DMS114 treated with DMSO at 0.1 percent for 48 hours (cell line): ENCODE data around the gene CHST13.

ENCODE experiments used
- DNase-seq: peaks from one replicate; lab custom pipeline; 2025; ENCODE audit not compliant: unreplicated experiment; lab: John Stamatoyannopoulos, UW

Gene CHST13

DNA sequence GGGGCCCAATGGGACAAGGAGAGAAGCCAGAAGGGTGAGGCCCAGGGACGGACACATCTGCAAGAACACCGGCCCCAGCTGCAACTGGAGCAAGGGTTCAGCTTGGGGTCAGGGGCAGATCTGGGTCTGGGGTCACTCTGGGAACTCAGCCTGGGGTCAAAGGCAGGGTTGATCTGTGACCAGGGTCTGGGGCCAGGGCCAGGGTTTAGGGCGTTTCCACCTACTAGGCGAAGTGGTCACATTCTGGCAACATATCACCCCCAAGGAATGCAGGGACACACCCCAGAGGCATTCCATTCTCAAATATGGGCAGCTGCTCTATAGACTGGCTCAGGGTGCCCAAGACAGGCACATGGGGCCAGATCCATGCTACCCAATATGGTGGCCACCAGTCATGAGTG is 15.4 kb upstream of the CHST13 start:
- DNase-seq, result no peak

- no peak for DNase-seq
These were observed 14.2 kb upstream of the CHST13 start for GRCh38 chr3:126509597-126510307.

- no peak for DNase-seq
These were observed 13.5 kb upstream of the CHST13 start for GRCh38 chr3:126510308-126510910.

DNA sequence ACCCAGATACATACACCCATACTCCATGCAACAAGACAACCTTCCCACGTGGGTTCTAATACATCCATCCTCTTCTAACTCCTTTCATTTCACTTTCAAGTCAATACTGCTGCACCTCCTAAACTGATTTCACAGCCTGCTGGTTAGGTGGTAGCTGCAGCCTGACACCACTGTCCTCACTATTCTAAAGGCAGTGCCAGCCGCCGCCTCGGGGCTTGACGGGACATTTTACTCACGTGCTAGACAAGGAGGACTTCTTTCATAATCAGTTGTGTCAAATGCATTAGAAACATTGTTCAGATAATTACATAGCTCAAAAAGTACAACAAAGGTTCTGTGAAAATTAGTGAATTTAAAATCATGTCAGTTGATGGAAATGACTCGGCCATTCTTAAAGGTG is 12.7 kb upstream of the CHST13 start:
- no peak for DNase-seq

- no peak for DNase-seq
These were observed 11.9 kb upstream of the CHST13 start for GRCh38 chr3:126512026-126512425.

GRCh38 chr3:126512916-126513650 is 10.9 kb upstream of the CHST13 start:
- DNase-seq, result no peak

- no peak for DNase-seq
These were observed 9.8 kb upstream of the CHST13 start for GRCh38 chr3:126514161-126514560.

DNA sequence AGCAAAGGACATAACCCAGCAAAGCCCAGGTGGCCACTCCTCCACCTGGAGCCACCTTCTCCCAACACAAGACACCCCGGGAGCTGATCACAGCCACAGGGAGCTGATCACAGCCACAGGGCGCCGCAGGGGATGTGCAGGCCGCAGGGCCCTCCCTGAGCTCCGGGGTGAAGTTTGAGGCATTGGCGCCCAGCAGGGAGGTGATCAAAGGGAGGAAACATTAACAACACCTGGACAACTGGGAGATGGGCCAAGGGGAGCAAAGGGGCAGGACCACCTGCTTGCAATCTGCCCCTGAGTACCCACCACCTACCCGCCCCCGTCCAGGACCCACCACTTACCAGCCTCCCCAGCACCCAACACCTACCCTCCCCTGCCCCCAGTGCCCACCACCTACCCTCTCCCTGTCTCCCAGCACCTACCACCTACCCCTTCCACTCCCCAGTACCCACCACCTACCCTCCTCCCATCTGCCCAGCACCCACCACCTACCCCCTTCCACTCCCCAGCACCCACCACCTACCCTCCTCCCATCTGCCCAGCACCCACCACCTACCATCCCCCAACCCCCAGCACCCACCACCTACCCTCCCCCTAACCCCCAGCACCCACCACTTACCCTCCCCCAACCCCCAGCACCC is 8.8 kb upstream of the CHST13 start:
- DNase-seq, result no peak

DNA sequence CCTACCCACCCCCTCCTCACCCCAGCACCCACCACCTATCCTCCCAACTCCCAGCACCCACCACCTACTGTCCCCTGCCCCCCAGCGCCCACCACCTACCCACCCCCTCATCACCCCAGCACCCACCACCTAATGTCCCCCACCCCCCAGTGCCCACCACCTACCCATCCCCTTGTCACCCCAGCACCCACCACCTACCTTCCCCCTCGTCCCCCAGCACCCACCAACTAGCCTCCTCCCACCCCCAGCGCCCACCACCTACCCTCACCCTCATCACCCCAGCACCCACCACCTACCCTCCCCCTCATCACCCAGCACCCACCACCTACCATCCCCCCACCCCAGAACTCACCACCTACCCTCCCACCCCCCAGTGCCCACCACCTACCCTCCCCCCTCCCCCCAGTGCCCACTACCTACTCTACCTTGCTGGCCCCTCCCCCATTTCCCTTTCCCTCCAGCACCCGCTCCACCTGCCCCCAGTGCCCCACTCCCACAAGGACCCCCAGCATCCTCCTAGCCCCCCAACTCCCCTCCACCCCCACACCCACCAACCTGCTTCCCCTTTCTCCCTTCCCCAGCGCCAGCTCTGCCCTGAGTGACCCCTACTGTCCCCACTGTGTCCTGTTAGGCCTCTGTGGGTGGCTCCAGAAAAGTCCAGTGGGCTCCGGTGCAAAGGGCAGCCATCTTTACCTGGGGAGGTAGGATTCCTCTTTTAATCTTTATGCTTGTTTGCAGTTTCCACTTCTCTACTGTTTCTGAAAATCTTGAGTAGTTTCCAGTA is 7.6 kb upstream of the CHST13 start:
- DNase-seq, result no peak

- DNase-seq, result no peak
These were observed 7.0 kb upstream of the CHST13 start for GRCh38 chr3:126516936-126517290.

- DNase-seq, result no peak
These were observed 6.5 kb upstream of the CHST13 start, which contains the start of gene UROC1 for GRCh38 chr3:126517291-126517951. TSS of gene UROC1 (minus strand) at chr3:126517773. CDS start at chr3:126517719, 54 bp downstream.

GRCh38 chr3:126517986-126518778 is 5.8 kb upstream of the CHST13 start:
- DNase-seq, result no peak

GRCh38 chr3:126518779-126519177 is 5.2 kb upstream of the CHST13 start:
- DNase-seq, result no peak

DNA sequence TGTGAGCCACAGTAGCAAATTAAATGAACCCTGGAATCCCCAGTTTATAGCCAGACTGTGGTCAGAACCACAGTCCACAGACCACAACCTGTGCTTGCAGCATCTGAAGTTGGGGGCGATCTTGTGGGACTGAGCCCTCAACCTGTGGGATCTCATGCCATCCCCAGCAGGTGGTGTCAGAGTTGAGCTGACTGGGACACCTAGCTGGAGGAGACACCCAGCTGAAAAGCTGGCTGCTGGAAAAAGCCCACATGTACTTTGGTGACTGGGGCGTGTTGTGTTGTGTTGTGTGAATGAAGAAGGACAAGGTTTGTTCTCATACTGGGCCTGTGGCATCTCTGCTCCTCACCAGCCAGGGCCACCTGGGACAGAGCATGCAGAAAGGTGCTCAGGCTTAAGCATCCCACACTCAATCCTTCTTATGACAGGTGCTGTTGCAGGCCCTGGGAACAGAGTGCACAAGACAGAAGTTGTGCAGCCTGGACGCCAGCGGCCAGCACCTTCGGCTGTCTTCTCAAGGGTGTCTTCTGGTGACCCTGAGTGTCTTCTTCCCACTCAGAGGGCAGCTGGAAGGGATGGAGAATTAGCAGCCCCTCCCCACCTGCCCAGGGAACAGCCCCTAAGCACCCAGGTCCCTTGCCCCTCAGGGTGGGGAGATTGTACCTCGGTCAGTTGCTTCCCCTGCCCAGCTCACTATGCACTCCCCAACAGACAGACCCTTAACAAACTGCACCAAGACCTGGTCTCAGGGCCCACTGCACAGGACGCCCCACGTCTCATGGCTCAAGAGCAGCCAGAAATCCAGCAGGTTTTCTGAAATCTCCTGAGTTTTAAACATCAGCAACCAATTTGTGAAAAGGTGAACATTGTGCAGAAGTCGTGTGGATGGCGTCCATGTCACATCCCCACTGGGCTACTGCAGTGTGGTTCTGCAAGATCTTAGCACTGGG is 4.2 kb upstream of the CHST13 start:
- DNase-seq, result no peak

GRCh38 chr3:126521122-126521891 is 2.6 kb upstream of the CHST13 start:
- no peak for DNase-seq

- peak; percentile 34 for DNase-seq
These were observed 1.6 kb upstream of the CHST13 start for GRCh38 chr3:126522363-126522788.

DNA sequence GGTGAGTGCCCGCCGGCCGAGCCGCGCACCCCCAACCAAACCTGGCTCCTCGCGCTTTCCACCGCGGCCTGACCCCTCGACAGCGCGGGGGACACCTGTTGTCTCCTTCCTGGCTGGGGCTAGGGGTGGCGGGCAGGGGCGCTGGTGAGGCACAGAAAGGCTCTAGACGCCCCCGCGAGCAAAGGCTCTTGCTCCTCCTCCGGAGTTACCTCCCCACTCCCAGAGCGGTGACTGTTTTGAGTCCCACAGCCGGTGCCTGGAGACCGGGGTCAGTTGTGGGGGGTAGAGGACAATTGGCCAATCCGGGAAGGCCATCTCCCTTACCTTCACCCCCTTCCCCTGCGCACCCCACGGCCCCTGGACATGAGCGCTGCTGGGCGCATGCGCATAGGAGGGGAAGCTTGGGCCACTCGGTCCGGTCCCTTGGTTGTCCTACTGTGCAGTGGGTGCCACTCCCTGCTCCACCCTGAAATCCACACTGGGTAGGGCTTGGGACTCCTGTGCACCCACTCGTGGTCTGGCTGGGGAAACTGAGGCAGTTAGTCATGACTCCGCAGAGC is 554 bp downstream of the CHST13 start:
- DNase-seq, result peak; percentile 41
